ENCODE data around the gene IPO11.

IPO11 gene

GRCh38 chr5:62412549-62413329 lies at the start of gene IPO11:
Gene IPO11 (plus strand): TSS chr5:62412763. CDS start chr5:62437280, 24,517 bp downstream.
- DNase-seq (ENCODE audit: low read depth, low spot score) = peak; percentile 97

GRCh38 chr5:62369039-62369438 lies 43.5 kb upstream of the IPO11 start:
- DNase-seq (ENCODE audit: low read depth, low spot score) = no peak

- DNase-seq (ENCODE audit: low read depth, low spot score) = no peak
Observed at GRCh38 chr5:62371409-62371808, 41.2 kb upstream of the IPO11 start.

- DNase-seq (ENCODE audit: low read depth, low spot score) = no peak
Observed at GRCh38 chr5:62372600-62372999, 40.0 kb upstream of the IPO11 start.

- no peak for DNase-seq (ENCODE audit: low read depth, low spot score)
Observed at GRCh38 chr5:62373382-62373781, 39.2 kb upstream of the IPO11 start.

GRCh38 chr5:62374090-62374489 lies 38.5 kb upstream of the IPO11 start:
- DNase-seq (ENCODE audit: low read depth, low spot score) = no peak

GRCh38 chr5:62375627-62376026 lies 36.9 kb upstream of the IPO11 start:
- no peak for DNase-seq (ENCODE audit: low read depth, low spot score)

GRCh38 chr5:62376064-62376463 lies 36.5 kb upstream of the IPO11 start:
- no peak for DNase-seq (ENCODE audit: low read depth, low spot score)

- no peak for DNase-seq (ENCODE audit: low read depth, low spot score)
Observed at GRCh38 chr5:62385131-62385530, 27.4 kb upstream of the IPO11 start.

- no peak for DNase-seq (ENCODE audit: low read depth, low spot score)
Observed at GRCh38 chr5:62385816-62386400, 26.7 kb upstream of the IPO11 start.

GRCh38 chr5:62386824-62387223 lies 25.7 kb upstream of the IPO11 start:
- no peak for DNase-seq (ENCODE audit: low read depth, low spot score)

GRCh38 chr5:62395210-62395950 lies 17.2 kb upstream of the IPO11 start:
- DNase-seq (ENCODE audit: low read depth, low spot score) = no peak

GRCh38 chr5:62403411-62404250 lies 8.9 kb upstream of the IPO11 start, which contains the start of gene DIMT1:
Gene DIMT1 (minus strand): TSS chr5:62403905. CDS start chr5:62403772, 133 bp downstream.
- DNase-seq (ENCODE audit: low read depth, low spot score) = peak; percentile 92

- DNase-seq (ENCODE audit: low read depth, low spot score) = no peak
Observed at GRCh38 chr5:62413711-62414110, 1.1 kb downstream of the IPO11 start.

GRCh38 chr5:62418462-62419076 lies 6.0 kb downstream of the IPO11 start:
- no peak for DNase-seq (ENCODE audit: low read depth, low spot score)

GRCh38 chr5:62419609-62420008 lies 7.0 kb downstream of the IPO11 start:
- DNase-seq (ENCODE audit: low read depth, low spot score) = no peak

GRCh38 chr5:62421414-62421813 lies 8.9 kb downstream of the IPO11 start:
- DNase-seq (ENCODE audit: low read depth, low spot score) = no peak

- no peak for DNase-seq (ENCODE audit: low read depth, low spot score)
Observed at GRCh38 chr5:62424763-62425162, 12.2 kb downstream of the IPO11 start.

GRCh38 chr5:62431735-62432620 lies 19.4 kb downstream of the IPO11 start:
- DNase-seq (ENCODE audit: low read depth, low spot score) = no peak

GRCh38 chr5:62432621-62433064 lies 20.1 kb downstream of the IPO11 start:
- DNase-seq (ENCODE audit: low read depth, low spot score) = no peak
